Measurements from ENCODE around the gene GRM4.
A peak's percentile ranks its signal among the peaks of the same experiment; 100 is the strongest.

GRM4 gene

DNA sequence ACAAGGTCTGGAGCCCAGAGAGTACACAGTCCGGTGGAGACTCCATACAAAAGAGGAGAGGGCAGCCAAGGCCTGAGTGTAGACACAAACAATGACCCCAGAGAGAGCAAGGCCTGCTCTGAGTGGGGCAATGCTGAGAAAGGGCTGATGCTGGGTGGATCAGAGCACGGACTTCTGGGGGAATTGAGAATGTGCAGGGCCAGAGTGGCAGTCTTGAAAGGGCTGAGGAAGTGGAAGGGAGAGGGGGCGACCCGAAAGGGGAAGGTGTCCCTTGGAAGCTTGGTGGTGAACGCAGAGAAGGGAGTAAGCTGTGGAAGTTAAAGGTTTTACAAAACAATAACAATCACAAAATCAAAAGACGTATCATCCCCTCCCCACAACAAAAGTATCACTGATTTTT is 12.0 kb upstream of the GRM4 start:
- H3K4me1 ChIP-seq (ENCODE audit: control insufficient read depth in 5 of 5, insufficient read depth in 5 of 5, low read length in 5 of 5): peaks cover 0 to 8% (median 6%) of the 10 kb centered on the region in 5 donors
- no peak overlapping the region for H3K4me3 ChIP-seq (ENCODE audit: low read depth in 1 of 5, low read length in 5 of 5)
- no peak overlapping the region for H3K9ac ChIP-seq (ENCODE audit: low read length in 5 of 5)
- no peak overlapping the region for H3K27ac ChIP-seq (ENCODE audit: low read depth, low read length)
- H3K36me3 ChIP-seq (ENCODE audit: control insufficient read depth in 5 of 5, insufficient read depth in 5 of 5, low read length in 5 of 5): no peaks in the 10 kb centered on the region
- H3K27me3 ChIP-seq (ENCODE audit: control insufficient read depth in 5 of 5, insufficient read depth in 4 of 5, low read length in 5 of 5): peaks cover 12 to 25% (median 20%) of the 10 kb centered on the region in 5 donors
- peaks cover 3 to 23% (median 14%) of the 10 kb centered on the region in 5 donors for H3K9me3 ChIP-seq (ENCODE audit: control insufficient read depth in 5 of 5, low read length in 5 of 5)

DNA sequence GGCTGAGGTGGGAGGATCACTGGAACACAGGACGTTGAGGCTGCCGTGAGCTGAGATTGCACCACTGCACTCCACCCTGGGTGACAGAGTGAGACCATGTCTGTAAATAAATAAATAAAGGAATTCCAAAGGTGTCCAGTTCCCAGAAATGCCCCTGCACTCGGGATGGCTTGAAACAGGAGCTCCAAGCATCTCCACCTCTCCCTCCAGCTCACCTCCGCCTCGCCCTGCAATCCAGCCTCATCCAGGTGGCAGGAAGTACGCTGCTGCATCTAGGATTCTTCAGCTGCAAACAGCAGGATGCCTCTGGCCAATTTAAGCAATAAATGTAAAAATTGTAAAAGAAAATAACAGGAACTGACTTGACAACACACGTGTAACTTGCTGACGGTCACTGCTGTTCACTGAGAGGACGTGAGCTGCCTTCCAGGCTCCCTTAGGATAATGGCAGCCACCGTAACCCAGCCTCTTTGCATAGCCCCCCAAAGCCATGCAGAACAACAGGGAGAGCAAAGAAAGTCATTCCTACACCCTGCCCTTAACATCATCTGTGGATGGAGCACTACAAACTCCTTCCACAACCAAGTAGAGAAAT is 11.4 kb upstream of the GRM4 start:
- Histone ChIP-seq H3K36me3 (ENCODE audit: control insufficient read depth in 5 of 5, insufficient read depth in 5 of 5, low read length in 5 of 5) (no peaks in the 10 kb centered on the region), H3K27ac (ENCODE audit: low read depth, low read length) (no peak overlapping the region), H3K4me3 (ENCODE audit: low read depth in 1 of 5, low read length in 5 of 5) (no peak overlapping the region), H3K4me1 (ENCODE audit: control insufficient read depth in 5 of 5, insufficient read depth in 5 of 5, low read length in 5 of 5) (peaks cover 0 to 8% (median 6%) of the 10 kb centered on the region in 5 donors), H3K9ac (ENCODE audit: low read length in 5 of 5) (no peak overlapping the region), H3K9me3 (ENCODE audit: control insufficient read depth in 5 of 5, low read length in 5 of 5) (peaks cover 3 to 23% (median 14%) of the 10 kb centered on the region in 5 donors), H3K27me3 (ENCODE audit: control insufficient read depth in 5 of 5, insufficient read depth in 4 of 5, low read length in 5 of 5) (peaks cover 15 to 30% (median 24%) of the 10 kb centered on the region in 5 donors)

DNA sequence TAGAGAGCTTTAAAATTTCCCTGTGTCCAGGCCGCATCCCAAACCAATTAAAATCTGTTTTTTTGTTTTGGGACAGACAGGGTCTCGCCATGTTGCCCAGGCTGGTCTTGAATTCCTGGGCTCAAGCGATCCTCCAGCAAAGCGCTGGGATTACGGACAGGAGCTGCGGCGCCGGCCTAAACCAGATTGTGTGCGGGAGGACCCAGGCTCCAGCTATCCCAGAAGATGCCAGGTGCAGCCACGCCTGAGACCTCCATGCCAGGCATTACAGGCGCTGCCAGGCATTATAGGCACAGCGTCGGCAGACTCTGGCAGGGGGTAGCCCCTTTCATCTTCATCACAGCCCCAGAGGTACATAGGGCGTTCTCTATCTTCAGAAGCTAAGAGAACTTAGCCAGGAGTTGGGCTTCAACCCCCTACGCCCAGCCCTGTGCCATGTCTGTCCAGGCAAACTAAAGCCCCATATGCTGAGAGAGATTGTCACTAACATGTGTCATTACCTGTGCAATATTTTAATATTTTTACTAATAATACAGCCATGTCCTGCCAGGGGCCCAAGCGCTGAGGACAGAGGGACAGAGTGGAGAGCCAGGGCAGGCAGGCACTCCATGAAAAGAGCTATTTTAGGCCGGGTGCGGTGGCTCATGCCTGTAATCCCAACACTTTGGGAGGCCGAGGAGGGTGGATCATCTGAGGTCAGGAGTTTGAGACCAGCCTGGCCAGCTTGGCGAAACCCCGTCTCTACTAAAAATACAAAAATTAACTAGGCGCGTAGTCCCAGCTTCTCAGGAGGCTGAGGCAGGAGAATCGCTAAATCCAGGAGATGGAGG is 9.8 kb upstream of the GRM4 start:
- no peak overlapping the region for H3K27ac ChIP-seq (ENCODE audit: low read depth, low read length)
- H3K4me1 ChIP-seq (ENCODE audit: control insufficient read depth in 5 of 5, insufficient read depth in 5 of 5, low read length in 5 of 5): peaks cover 0 to 8% (median 6%) of the 10 kb centered on the region in 5 donors
- peaks cover 23 to 44% (median 38%) of the 10 kb centered on the region in 5 donors for H3K27me3 ChIP-seq (ENCODE audit: control insufficient read depth in 5 of 5, insufficient read depth in 4 of 5, low read length in 5 of 5)
- no peak overlapping the region for H3K4me3 ChIP-seq (ENCODE audit: low read depth in 1 of 5, low read length in 5 of 5)
- no peak overlapping the region for H3K9ac ChIP-seq (ENCODE audit: low read length in 5 of 5)
- H3K36me3 ChIP-seq (ENCODE audit: control insufficient read depth in 5 of 5, insufficient read depth in 5 of 5, low read length in 5 of 5): no peaks in the 10 kb centered on the region
- H3K9me3 ChIP-seq (ENCODE audit: control insufficient read depth in 5 of 5, low read length in 5 of 5): peaks cover 3 to 22% (median 14%) of the 10 kb centered on the region in 5 donors

DNA sequence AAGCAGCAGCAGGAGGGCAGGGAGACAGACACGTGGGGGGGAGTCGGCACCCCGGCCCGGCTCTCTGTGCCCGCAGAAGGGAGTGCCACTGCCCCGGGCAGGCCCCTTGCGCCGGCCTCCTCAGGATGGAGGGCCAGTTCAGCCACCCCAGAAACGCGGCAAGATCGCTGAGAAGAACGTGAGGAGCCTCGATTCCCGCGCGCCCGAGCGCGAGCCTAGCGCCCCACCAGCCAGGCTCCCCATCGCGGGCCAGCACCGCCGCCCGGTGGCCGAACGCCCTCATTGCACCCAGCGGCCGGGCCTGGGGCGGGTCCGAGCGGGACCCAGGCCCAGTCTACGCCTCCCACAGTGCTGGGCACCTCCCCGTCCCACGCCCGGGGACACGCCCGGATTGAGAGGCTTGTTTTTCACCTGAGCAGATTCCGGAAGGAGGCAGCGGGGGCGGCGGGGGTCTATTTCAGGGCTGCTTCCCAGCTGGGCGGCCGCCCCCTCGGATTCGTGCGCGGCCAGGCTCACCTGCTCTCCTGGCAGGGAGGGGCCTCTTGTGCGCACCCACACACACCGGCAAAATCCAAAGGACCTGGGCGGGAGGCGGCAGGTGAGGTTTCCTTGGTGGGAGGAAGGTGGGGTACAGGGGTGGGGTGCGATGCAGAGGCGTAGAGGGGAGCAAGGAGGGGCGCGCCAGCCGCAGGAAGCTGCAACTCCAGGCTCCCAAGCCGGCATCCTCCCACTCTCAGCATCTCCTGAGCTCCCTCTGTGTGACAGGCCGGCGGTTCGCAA is 9.0 kb upstream of the GRM4 start:
- Histone ChIP-seq H3K9ac (ENCODE audit: low read length in 5 of 5) (no peak overlapping the region), H3K4me1 (ENCODE audit: control insufficient read depth in 5 of 5, insufficient read depth in 5 of 5, low read length in 5 of 5) (peaks cover 0 to 8% (median 6%) of the 10 kb centered on the region in 5 donors), H3K27ac (ENCODE audit: low read depth, low read length) (no peak overlapping the region), H3K9me3 (ENCODE audit: control insufficient read depth in 5 of 5, low read length in 5 of 5) (peaks cover 0 to 17% (median 9%) of the 10 kb centered on the region in 5 donors), H3K4me3 (ENCODE audit: low read depth in 1 of 5, low read length in 5 of 5) (peak overlapping the region in 2 of 5 donors; percentile 16 to 28), H3K36me3 (ENCODE audit: control insufficient read depth in 5 of 5, insufficient read depth in 5 of 5, low read length in 5 of 5) (no peaks in the 10 kb centered on the region), H3K27me3 (ENCODE audit: control insufficient read depth in 5 of 5, insufficient read depth in 4 of 5, low read length in 5 of 5) (peaks cover 26 to 52% (median 46%) of the 10 kb centered on the region in 5 donors)

DNA sequence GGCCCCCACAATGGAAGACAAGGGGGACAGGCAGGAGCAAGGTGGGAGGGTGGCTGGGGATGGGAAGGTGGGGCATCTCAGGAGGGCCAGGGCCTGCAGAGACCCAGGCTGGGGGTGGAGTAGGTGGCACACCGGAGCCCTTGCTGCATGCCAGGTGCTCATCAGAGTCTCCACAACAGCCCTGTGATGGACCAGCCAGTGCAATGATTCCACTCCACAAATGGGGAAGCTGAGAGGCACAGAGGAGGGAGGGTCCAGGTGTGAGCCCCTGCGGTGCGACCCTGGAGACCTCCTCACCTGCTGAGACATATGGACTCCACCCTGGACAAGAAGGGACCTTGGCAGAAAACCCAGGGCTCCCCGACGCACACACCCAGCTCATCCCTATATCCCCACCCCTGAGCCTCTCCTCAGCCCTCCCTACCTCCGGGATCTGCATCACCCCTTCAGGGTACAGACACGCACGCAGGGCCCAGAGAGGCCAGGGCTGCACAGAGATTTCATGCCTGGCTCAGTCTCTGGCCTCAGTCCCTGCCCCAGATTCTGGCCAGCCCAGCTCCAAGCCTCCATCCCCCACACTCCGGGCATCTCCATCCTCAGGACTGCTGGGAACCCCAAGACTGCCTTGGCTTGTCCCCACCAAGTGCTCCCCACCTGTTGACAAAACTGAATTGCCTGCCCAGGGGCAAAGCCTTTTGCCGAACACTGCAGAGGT is 7.1 kb upstream of the GRM4 start:
- peaks cover 0 to 3% (median 0%) of the 10 kb centered on the region in 5 donors for H3K9me3 ChIP-seq (ENCODE audit: control insufficient read depth in 5 of 5, low read length in 5 of 5)
- H3K36me3 ChIP-seq (ENCODE audit: control insufficient read depth in 5 of 5, insufficient read depth in 5 of 5, low read length in 5 of 5): no peaks in the 10 kb centered on the region
- peaks cover 0 to 8% (median 6%) of the 10 kb centered on the region in 5 donors for H3K4me1 ChIP-seq (ENCODE audit: control insufficient read depth in 5 of 5, insufficient read depth in 5 of 5, low read length in 5 of 5)
- peaks cover 26 to 70% (median 54%) of the 10 kb centered on the region in 5 donors for H3K27me3 ChIP-seq (ENCODE audit: control insufficient read depth in 5 of 5, insufficient read depth in 4 of 5, low read length in 5 of 5)
- H3K4me3 ChIP-seq (ENCODE audit: low read depth in 1 of 5, low read length in 5 of 5): no peak overlapping the region
- H3K27ac ChIP-seq (ENCODE audit: low read depth, low read length): no peak overlapping the region
- H3K9ac ChIP-seq (ENCODE audit: low read length in 5 of 5): no peak overlapping the region

- no peak overlapping the region for H3K27ac ChIP-seq (ENCODE audit: low read depth, low read length)
Measured at GRCh38 chr6:34152042-34152524, 6.2 kb upstream of the GRM4 start.

GRCh38 chr6:34151321-34152041 is 5.6 kb upstream of the GRM4 start:
- no peaks in the 10 kb centered on the region for H3K36me3 ChIP-seq (ENCODE audit: control insufficient read depth in 5 of 5, insufficient read depth in 5 of 5, low read length in 5 of 5)
- peaks cover 34 to 75% (median 64%) of the 10 kb centered on the region in 5 donors for H3K27me3 ChIP-seq (ENCODE audit: control insufficient read depth in 5 of 5, insufficient read depth in 4 of 5, low read length in 5 of 5)
- H3K9me3 ChIP-seq (ENCODE audit: control insufficient read depth in 5 of 5, low read length in 5 of 5): no peaks in the 10 kb centered on the region
- H3K9ac ChIP-seq (ENCODE audit: low read length in 5 of 5): no peak overlapping the region
- H3K27ac ChIP-seq (ENCODE audit: low read depth, low read length): no peak overlapping the region
- H3K4me1 ChIP-seq (ENCODE audit: control insufficient read depth in 5 of 5, insufficient read depth in 5 of 5, low read length in 5 of 5): peaks cover 0 to 8% (median 6%) of the 10 kb centered on the region in 5 donors
- H3K4me3 ChIP-seq (ENCODE audit: low read depth in 1 of 5, low read length in 5 of 5): no peak overlapping the region

More at GRCh38 chr6:34152042-34152524, 6.2 kb upstream of the GRM4 start:
- Histone ChIP-seq H3K4me1 (ENCODE audit: control insufficient read depth in 5 of 5, insufficient read depth in 5 of 5, low read length in 5 of 5) (peaks cover 0 to 8% (median 6%) of the 10 kb centered on the region in 5 donors), H3K9me3 (ENCODE audit: control insufficient read depth in 5 of 5, low read length in 5 of 5) (no peaks in the 10 kb centered on the region), H3K27me3 (ENCODE audit: control insufficient read depth in 5 of 5, insufficient read depth in 4 of 5, low read length in 5 of 5) (peaks cover 28 to 70% (median 58%) of the 10 kb centered on the region in 5 donors), H3K36me3 (ENCODE audit: control insufficient read depth in 5 of 5, insufficient read depth in 5 of 5, low read length in 5 of 5) (no peaks in the 10 kb centered on the region), H3K4me3 (ENCODE audit: low read depth in 1 of 5, low read length in 5 of 5) (no peak overlapping the region), H3K9ac (ENCODE audit: low read length in 5 of 5) (no peak overlapping the region)

GRCh38 chr6:34150766-34151165 is 4.9 kb upstream of the GRM4 start:
- H3K9me3 ChIP-seq (ENCODE audit: control insufficient read depth in 5 of 5, low read length in 5 of 5): no peaks in the 10 kb centered on the region
- peaks cover 38 to 82% (median 71%) of the 10 kb centered on the region in 5 donors for H3K27me3 ChIP-seq (ENCODE audit: control insufficient read depth in 5 of 5, insufficient read depth in 4 of 5, low read length in 5 of 5)
- no peak overlapping the region for H3K9ac ChIP-seq (ENCODE audit: low read length in 5 of 5)
- no peak overlapping the region for H3K27ac ChIP-seq (ENCODE audit: low read depth, low read length)
- no peak overlapping the region for H3K4me3 ChIP-seq (ENCODE audit: low read depth in 1 of 5, low read length in 5 of 5)
- peaks cover 0 to 9% (median 8%) of the 10 kb centered on the region in 5 donors for H3K4me1 ChIP-seq (ENCODE audit: control insufficient read depth in 5 of 5, insufficient read depth in 5 of 5, low read length in 5 of 5)
- H3K36me3 ChIP-seq (ENCODE audit: control insufficient read depth in 5 of 5, insufficient read depth in 5 of 5, low read length in 5 of 5): no peaks in the 10 kb centered on the region
